ENCODE data around the gene CKB.

DNA sequence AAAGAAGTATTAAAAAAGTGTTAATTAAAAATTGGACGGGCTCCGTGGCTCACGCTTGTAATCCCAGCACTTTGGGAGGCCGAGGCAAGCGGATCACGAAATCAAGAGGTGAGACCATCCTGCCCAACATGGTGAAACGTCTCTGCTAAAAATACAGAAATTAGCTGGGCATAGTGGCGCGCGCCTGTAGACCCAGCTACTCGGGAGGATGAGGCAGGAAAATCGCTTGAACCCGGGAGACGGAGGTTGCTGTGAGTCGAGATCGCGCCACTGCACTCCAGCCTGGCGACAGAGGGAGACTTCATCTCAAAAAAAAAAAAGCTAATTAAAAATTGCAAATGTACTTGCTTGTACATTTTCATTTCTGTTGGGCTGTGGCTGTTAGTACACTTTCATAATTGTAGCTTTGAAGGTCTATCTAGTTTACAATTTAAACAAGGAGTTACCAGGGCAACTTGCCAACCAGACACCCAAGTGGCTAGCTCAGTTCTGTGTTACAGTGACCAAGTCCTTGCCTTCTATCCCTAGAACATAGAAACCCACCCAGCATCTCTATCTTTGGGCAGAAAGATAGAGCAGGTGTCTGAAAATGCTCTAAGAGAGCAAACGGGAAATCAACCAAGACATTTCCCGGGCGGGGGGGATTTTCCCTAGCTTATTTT is 41.3 kb upstream of the CKB start:
- TF ChIP-seq POLR2AphosphoS5 (IDR thresholded peaks at IDR 0.05; ENCODE audit: low read depth, low read length) (no peak), TAF1 (IDR thresholded peaks at IDR 0.05; ENCODE audit: borderline replicate concordance, insufficient read depth, low read length) (no peak), SIN3A (IDR thresholded peaks at IDR 0.05; ENCODE audit: borderline replicate concordance, insufficient read depth, low read length) (no peak)
- TF ChIP-seq, protein P1, sequence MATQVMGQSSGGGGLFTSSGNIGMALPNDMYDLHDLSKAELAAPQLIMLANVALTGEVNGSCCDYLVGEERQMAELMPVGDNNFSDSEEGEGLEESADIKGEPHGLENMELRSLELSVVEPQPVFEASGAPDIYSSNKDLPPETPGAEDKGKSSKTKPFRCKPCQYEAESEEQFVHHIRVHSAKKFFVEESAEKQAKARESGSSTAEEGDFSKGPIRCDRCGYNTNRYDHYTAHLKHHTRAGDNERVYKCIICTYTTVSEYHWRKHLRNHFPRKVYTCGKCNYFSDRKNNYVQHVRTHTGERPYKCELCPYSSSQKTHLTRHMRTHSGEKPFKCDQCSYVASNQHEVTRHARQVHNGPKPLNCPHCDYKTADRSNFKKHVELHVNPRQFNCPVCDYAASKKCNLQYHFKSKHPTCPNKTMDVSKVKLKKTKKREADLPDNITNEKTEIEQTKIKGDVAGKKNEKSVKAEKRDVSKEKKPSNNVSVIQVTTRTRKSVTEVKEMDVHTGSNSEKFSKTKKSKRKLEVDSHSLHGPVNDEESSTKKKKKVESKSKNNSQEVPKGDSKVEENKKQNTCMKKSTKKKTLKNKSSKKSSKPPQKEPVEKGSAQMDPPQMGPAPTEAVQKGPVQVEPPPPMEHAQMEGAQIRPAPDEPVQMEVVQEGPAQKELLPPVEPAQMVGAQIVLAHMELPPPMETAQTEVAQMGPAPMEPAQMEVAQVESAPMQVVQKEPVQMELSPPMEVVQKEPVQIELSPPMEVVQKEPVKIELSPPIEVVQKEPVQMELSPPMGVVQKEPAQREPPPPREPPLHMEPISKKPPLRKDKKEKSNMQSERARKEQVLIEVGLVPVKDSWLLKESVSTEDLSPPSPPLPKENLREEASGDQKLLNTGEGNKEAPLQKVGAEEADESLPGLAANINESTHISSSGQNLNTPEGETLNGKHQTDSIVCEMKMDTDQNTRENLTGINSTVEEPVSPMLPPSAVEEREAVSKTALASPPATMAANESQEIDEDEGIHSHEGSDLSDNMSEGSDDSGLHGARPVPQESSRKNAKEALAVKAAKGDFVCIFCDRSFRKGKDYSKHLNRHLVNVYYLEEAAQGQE (IDR thresholded peaks at IDR 0.05; ENCODE audit: insufficient read depth in 1 of 2, low read depth in 2 of 2, low read length in 2 of 2): no peak
